COLO829 (cell line): ENCODE data around the gene EPHB2.
"Not testable (repeated sequence)": the region's sequence is repeated elsewhere in the genome, so short reads cannot be mapped to it uniquely, and the experiment has no call there.

ENCODE experiments used
- DNase-seq: peaks from one replicate; pipeline ENCODE4 v3.0.0; 2012; ENCODE audit warnings: low spot score

EPHB2 gene

GRCh38 chr1:22691031-22691753, 19.4 kb upstream of the EPHB2 start:
- DNase-seq: no peak

GRCh38 chr1:22694172-22694571, 16.5 kb upstream of the EPHB2 start:
- DNase-seq: no peak

- DNase-seq: no peak
Observed at GRCh38 chr1:22696610-22697009, 14.0 kb upstream of the EPHB2 start.

- DNase-seq: no peak
Observed at GRCh38 chr1:22697980-22698379, 12.7 kb upstream of the EPHB2 start.

- DNase-seq: no peak
Observed at GRCh38 chr1:22699681-22700520, 10.7 kb upstream of the EPHB2 start.

- DNase-seq: no peak
Observed at GRCh38 chr1:22702296-22703085, 8.1 kb upstream of the EPHB2 start.

GRCh38 chr1:22704440-22705067, 6.1 kb upstream of the EPHB2 start:
- peak; percentile 70 for DNase-seq

- DNase-seq: no peak
Observed at GRCh38 chr1:22705586-22705985, 5.1 kb upstream of the EPHB2 start.

GRCh38 chr1:22706100-22706499, 4.5 kb upstream of the EPHB2 start:
- not testable (repeated sequence) for DNase-seq

GRCh38 chr1:22708777-22709176, 1.9 kb upstream of the EPHB2 start:
- no peak for DNase-seq

GRCh38 chr1:22709227-22709626, 1.4 kb upstream of the EPHB2 start:
- DNase-seq: no peak

GRCh38 chr1:22709891-22710700, 543 bp upstream of the EPHB2 start:
- no peak for DNase-seq

GRCh38 chr1:22711071-22711470, 432 bp downstream of the EPHB2 start:
- no peak for DNase-seq

GRCh38 chr1:22711591-22712501, 1.2 kb downstream of the EPHB2 start:
- no peak for DNase-seq

GRCh38 chr1:22712502-22713271, 2.0 kb downstream of the EPHB2 start:
- DNase-seq: no peak

GRCh38 chr1:22714455-22714854, 3.8 kb downstream of the EPHB2 start:
- no peak for DNase-seq

- DNase-seq: no peak
Observed at GRCh38 chr1:22717037-22717760, 6.6 kb downstream of the EPHB2 start.

- DNase-seq: no peak
Observed at GRCh38 chr1:22721122-22721873, 10.7 kb downstream of the EPHB2 start.
